ENCODE results near the gene MOK. TPM values are rescaled to one million over a fixed set of nuclear protein-coding genes. Genes with fewer than 3 reads are reported as not detected.

MOK gene
- total RNA-seq, 1 experiment from 2014 or later = 2.8 TPM

GRCh38 chr14:102318781-102319276 is 13.9 kb upstream of the MOK start:
- Histone ChIP-seq H3K27ac (ENCODE audit: insufficient read length, low read depth, low read length) (no peak overlapping the region), H4K91ac (ENCODE audit: insufficient read length, low read depth, low read length) (peak overlapping the region; percentile 20)
- no CpG with 5 or more reads among the region's 15 CpGs for WGBS (ENCODE audit: extremely low coverage, insufficient read length, low lambda C conversion rate)

More at GRCh38 chr14:102318781-102319276, 13.9 kb upstream of the MOK start:
- DNase-seq = no peak
- no peaks in the 10 kb centered on the region; a peak in 1 of 5 replicates for H3K9me3 Mint-ChIP-seq
- H2AK5ac ChIP-seq (ENCODE audit: insufficient read length, low read length) = no peak overlapping the region
- H3K14ac ChIP-seq (ENCODE audit: insufficient read depth, low read length) = no peak overlapping the region
- no peak overlapping the region for H4K8ac ChIP-seq (replicated peaks; ENCODE audit: insufficient read length, low read depth, low read length)
- H3K79me2 ChIP-seq (ENCODE audit: insufficient read depth, low read length) = no peaks in the 10 kb centered on the region
- H2AFZ ChIP-seq (ENCODE audit: low read length) = no peak overlapping the region
- no peaks in the 10 kb centered on the region for H4K20me1 ChIP-seq (ENCODE audit: control insufficient read depth, insufficient read depth, insufficient read length)
- H4K5ac ChIP-seq (ENCODE audit: insufficient read length, low read depth, low read length) = no peak overlapping the region
- peak overlapping the region; percentile 18 for H2BK12ac ChIP-seq (ENCODE audit: insufficient read length, low read depth, low read length)
- no peaks in the 10 kb centered on the region for H3K9me3 ChIP-seq (ENCODE audit: control insufficient read depth, low read depth, low read length)
- peak overlapping the region; percentile 88 to 94 for H3K4me3 Mint-ChIP-seq
- H3K4ac ChIP-seq (ENCODE audit: low read depth, low read length) = no peak overlapping the region
- H3K23ac ChIP-seq (ENCODE audit: insufficient read length, low read depth, low read length) = no peak overlapping the region
- no peak overlapping the region for H2BK120ac ChIP-seq (ENCODE audit: low read depth, low read length, poor library complexity, severe bottlenecking)
- no peaks in the 10 kb centered on the region; the same call in 1 of the 2 replicates for H3K27me3 ChIP-seq (ENCODE audit: insufficient read depth, low read length)
- H2BK20ac ChIP-seq (ENCODE audit: low read depth, low read length, poor library complexity, severe bottlenecking) = no peak overlapping the region
- no peaks in the 10 kb centered on the region for H3K79me1 ChIP-seq (ENCODE audit: insufficient read depth, low read depth, low read length, poor library complexity, severe bottlenecking)
- H3K4me1 Mint-ChIP-seq = peaks cover 43 to 51% of the 10 kb centered on the region in 2 experiments
- peak overlapping the region; percentile 56 for H3K9ac ChIP-seq (ENCODE audit: extremely low read depth, insufficient read length, low read length)
- H2BK15ac ChIP-seq (ENCODE audit: low read depth, low read length) = no peak overlapping the region
- H2BK5ac ChIP-seq (ENCODE audit: insufficient read length, low read length) = no peak overlapping the region
- H3K4me1 ChIP-seq (ENCODE audit: insufficient read depth, low read length) = no peaks in the 10 kb centered on the region; the same call in 1 of the 2 replicates
- H3T11ph ChIP-seq (ENCODE audit: low read length) = no peak overlapping the region
- peak overlapping the region; percentile 72 for H3K4me2 ChIP-seq (ENCODE audit: insufficient read depth, insufficient read length, low read length)
- H3K56ac ChIP-seq (ENCODE audit: insufficient read length, low read depth, low read length) = no peak overlapping the region
- H3K18ac ChIP-seq (ENCODE audit: insufficient read length, low read depth, low read length) = peak overlapping the region; percentile 62
- H3K27ac Mint-ChIP-seq = peak overlapping the region in 2 of 3 experiments; percentile 92 to 98; a peak in 3 of 7 replicates
- TF ChIP-seq CTCF (conservative IDR thresholded peaks at IDR 0.05) = no peak
- peaks cover 31% of the 10 kb centered on the region for H3K27me3 Mint-ChIP-seq (ENCODE audit: low read depth)
- H3K23me2 ChIP-seq (ENCODE audit: insufficient read length, low read depth, low read length, poor library complexity, severe bottlenecking) = peaks cover 21% of the 10 kb centered on the region
- H3K36me3 Mint-ChIP-seq (ENCODE audit: insufficient read depth in 1 of 3, low read depth in 3 of 3) = no peaks in the 10 kb centered on the region; a peak in 2 of 7 replicates

All from H9 (cell line).